Panc1 (cell line): Measurements from ENCODE around the gene PLCG2.

ENCODE experiments used
- POLR2AphosphoS5 ChIP-seq: IDR thresholded peaks from 2 replicates; pipeline ENCODE4 v1.6.1; 2012; ENCODE audit warnings: mild to moderate bottlenecking, low read depth, low read length, moderate library complexity
- TCF7L2 ChIP-seq: IDR thresholded peaks from 2 replicates; pipeline ENCODE4 v1.6.1; 2011; ENCODE audit warnings: mild to moderate bottlenecking, low read depth, low read length, inconsistent platforms
- TF ChIP-seq, protein P1 (sequence below): fragments of 450-650 bp; IDR thresholded peaks from 2 replicates; pipeline ENCODE4 v1.5.1; 2017; ENCODE audit warnings: mild to moderate bottlenecking
- TF ChIP-seq, protein P2 (sequence below), 2 experiments: IDR thresholded peaks; 2 replicates each; pipeline ENCODE4 v1.6.1; 2011 to 2012; ENCODE audit warnings: low read depth in 2 of 2, control low read depth in 1 of 2, low read length in 1 of 2, mild to moderate bottlenecking in 1 of 2, moderate library complexity in 1 of 2; ENCODE audit not compliant: insufficient read depth in 1 of 2

DNA sequence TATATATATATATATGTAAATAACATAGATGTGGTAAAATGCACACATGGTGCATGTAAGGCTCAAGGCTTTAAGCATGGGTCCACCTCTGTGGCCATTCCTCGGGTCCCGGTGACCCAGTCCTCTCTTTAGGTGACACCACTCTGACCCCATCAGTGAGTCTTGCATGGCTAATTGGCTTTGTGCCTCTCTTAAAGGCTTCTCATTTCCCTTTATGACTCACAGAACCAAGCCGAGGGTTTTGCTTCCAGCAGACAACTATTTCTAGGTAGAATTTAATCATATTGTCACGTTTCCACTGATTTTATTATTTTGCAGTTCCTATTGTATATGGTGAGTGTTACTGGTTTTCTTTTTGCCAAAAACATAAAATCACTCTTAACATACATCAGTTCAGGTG is 59.7 kb downstream of the PLCG2 start:
- TF ChIP-seq POLR2AphosphoS5 (no peak), TCF7L2 (no peak)
- TF ChIP-seq, protein P1, sequence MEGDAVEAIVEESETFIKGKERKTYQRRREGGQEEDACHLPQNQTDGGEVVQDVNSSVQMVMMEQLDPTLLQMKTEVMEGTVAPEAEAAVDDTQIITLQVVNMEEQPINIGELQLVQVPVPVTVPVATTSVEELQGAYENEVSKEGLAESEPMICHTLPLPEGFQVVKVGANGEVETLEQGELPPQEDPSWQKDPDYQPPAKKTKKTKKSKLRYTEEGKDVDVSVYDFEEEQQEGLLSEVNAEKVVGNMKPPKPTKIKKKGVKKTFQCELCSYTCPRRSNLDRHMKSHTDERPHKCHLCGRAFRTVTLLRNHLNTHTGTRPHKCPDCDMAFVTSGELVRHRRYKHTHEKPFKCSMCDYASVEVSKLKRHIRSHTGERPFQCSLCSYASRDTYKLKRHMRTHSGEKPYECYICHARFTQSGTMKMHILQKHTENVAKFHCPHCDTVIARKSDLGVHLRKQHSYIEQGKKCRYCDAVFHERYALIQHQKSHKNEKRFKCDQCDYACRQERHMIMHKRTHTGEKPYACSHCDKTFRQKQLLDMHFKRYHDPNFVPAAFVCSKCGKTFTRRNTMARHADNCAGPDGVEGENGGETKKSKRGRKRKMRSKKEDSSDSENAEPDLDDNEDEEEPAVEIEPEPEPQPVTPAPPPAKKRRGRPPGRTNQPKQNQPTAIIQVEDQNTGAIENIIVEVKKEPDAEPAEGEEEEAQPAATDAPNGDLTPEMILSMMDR = no peak
- TF ChIP-seq, protein P2, sequence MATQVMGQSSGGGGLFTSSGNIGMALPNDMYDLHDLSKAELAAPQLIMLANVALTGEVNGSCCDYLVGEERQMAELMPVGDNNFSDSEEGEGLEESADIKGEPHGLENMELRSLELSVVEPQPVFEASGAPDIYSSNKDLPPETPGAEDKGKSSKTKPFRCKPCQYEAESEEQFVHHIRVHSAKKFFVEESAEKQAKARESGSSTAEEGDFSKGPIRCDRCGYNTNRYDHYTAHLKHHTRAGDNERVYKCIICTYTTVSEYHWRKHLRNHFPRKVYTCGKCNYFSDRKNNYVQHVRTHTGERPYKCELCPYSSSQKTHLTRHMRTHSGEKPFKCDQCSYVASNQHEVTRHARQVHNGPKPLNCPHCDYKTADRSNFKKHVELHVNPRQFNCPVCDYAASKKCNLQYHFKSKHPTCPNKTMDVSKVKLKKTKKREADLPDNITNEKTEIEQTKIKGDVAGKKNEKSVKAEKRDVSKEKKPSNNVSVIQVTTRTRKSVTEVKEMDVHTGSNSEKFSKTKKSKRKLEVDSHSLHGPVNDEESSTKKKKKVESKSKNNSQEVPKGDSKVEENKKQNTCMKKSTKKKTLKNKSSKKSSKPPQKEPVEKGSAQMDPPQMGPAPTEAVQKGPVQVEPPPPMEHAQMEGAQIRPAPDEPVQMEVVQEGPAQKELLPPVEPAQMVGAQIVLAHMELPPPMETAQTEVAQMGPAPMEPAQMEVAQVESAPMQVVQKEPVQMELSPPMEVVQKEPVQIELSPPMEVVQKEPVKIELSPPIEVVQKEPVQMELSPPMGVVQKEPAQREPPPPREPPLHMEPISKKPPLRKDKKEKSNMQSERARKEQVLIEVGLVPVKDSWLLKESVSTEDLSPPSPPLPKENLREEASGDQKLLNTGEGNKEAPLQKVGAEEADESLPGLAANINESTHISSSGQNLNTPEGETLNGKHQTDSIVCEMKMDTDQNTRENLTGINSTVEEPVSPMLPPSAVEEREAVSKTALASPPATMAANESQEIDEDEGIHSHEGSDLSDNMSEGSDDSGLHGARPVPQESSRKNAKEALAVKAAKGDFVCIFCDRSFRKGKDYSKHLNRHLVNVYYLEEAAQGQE (IDR thresholded peaks at IDR 0.05; ENCODE audit: insufficient read depth in 1 of 2, low read depth in 2 of 2, low read length in 1 of 2) = no peak
